SK-N-SH treated with all-trans-retinoic acid at 6 μM for 48 hours (cell line): Measurements from ENCODE around the gene PDIK1L.

Source experiments
- CSDC2 ChIP-seq: fragments of 250-450 bp; sonication (Bioruptor Pico); IDR thresholded peaks from 2 replicates; pipeline ENCODE4 v1.5.0; 2020; ENCODE audit warnings: mild to moderate bottlenecking, moderate library complexity
- TOX ChIP-seq: fragments of 250-450 bp; sonication (Bioruptor Pico); IDR thresholded peaks from 2 replicates; pipeline ENCODE4 v1.8.0; 2021; ENCODE audit warnings: mild to moderate bottlenecking, moderate library complexity, borderline replicate concordance
- ZNF565 ChIP-seq: fragments of 450-650 bp; formaldehyde crosslinking; conservative IDR thresholded peaks from 2 replicates; pipeline ENCODE4 v1.5.0; 2020; ENCODE audit warnings: low read depth, mild to moderate bottlenecking, moderate library complexity
- TF ChIP-seq, protein P1 (sequence below): fragments of 250-450 bp; sonication (Bioruptor Pico); IDR thresholded peaks from 2 replicates; pipeline ENCODE4 v1.8.0; 2020; ENCODE audit warnings: mild to moderate bottlenecking, moderate library complexity, borderline replicate concordance

DNA sequence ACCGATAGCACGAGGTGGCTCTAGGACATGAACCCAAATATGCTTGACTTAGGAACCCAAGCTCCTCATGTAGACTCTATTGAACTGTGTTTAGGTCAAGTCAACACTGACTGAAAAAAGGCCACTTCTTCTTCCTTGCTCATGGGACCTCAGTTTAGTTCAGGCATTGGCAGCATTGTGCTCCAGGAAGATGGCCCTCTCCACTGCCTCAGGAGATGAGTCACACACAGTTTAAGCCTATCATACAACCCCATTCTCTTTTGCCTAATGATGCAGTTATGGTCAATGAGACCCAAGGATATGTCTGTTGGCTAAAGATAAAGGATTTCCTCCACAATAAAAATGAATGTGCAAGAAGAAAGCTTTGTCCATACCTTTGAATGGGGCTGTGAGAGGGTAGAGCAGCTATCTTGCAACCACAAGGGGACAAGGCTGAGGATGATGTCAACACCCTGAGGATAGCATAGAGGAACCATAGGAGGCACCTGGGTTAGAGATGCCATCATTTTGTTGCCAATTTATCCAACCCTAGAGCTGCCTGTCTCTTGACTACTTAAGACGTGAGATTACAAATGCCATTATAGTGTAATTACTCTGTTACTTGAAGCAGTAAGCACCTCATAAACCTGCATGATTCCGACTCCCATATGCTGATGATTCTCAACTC is 41.2 kb upstream of the PDIK1L start:
- no peak for TF ChIP-seq CSDC2 (CRISPR knock-in tag)
- TF ChIP-seq TOX (CRISPR knock-in tag) = no peak
- TF ChIP-seq, protein P1, sequence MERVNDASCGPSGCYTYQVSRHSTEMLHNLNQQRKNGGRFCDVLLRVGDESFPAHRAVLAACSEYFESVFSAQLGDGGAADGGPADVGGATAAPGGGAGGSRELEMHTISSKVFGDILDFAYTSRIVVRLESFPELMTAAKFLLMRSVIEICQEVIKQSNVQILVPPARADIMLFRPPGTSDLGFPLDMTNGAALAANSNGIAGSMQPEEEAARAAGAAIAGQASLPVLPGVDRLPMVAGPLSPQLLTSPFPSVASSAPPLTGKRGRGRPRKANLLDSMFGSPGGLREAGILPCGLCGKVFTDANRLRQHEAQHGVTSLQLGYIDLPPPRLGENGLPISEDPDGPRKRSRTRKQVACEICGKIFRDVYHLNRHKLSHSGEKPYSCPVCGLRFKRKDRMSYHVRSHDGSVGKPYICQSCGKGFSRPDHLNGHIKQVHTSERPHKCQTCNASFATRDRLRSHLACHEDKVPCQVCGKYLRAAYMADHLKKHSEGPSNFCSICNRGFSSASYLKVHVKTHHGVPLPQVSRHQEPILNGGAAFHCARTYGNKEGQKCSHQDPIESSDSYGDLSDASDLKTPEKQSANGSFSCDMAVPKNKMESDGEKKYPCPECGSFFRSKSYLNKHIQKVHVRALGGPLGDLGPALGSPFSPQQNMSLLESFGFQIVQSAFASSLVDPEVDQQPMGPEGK (CRISPR knock-in tag) = no peak
- no peak for TF ChIP-seq ZNF565
